Tibial nerve (tissue), 4 donors: ENCODE data around the gene OR10A2. TPM values are rescaled to one million over a fixed set of nuclear protein-coding genes. Genes with fewer than 3 reads are reported as not detected.
"Not testable (repeated sequence)": the region's sequence is repeated elsewhere in the genome, so short reads cannot be mapped to it uniquely, and the experiment has no call there.

Experiments
- DNase-seq, 2 donors: peaks; one replicate each; pipeline ENCODE4 v3.0.0-alpha.2; 2019; ENCODE audit warnings: low spot score in 2 of 2
- H3K27ac ChIP-seq, 4 donors: fragments of 200-600 bp; sonication (generic) in 3 of 4; one replicate each; pipeline ENCODE4 v1.5.1; 2017 to 2019; ENCODE audit warnings: mild to moderate bottlenecking in 1 of 4
- H3K27me3 ChIP-seq, 2 donors: fragments of 200-600 bp; sonication (generic) in 1 of 2; one replicate each; pipeline versions ENCODE4 v1.5.1 to v1.6.0; 2017 to 2019
- H3K36me3 ChIP-seq, 3 donors: fragments of 200-600 bp; sonication (generic); one replicate each; pipeline ENCODE4 v1.5.1; 2018 to 2019
- H3K4me1 ChIP-seq, 4 donors: fragments of 200-600 bp; sonication (generic) in 3 of 4; one replicate each; pipeline ENCODE4 v1.5.1; 2017 to 2019
- H3K4me3 ChIP-seq, 4 donors: fragments of 200-600 bp; sonication (generic) in 3 of 4; one replicate each; pipeline ENCODE4 v1.5.1; 2017 to 2019; ENCODE audit warnings: mild to moderate bottlenecking in 1 of 4, moderate library complexity in 1 of 4
- H3K9me3 ChIP-seq, 4 donors: fragments of 200-600 bp; sonication (generic) in 3 of 4; one replicate each; pipeline ENCODE4 v1.5.1; 2017 to 2019
- CTCF ChIP-seq, 5 experiments: fragments of 200-600 bp in 3 of 5; fragments of 450-650 bp in 2 of 5; sonication (generic) in 3 of 5; IDR thresholded peaks; one replicate each; pipeline ENCODE4 v1.5.1; 2016 to 2019; ENCODE audit warnings: antibody characterized with exemption in 5 of 5, mild to moderate bottlenecking in 3 of 5, moderate library complexity in 2 of 5
- EP300 ChIP-seq, 2 donors: sonication (generic); formaldehyde crosslinking; IDR thresholded peaks; one replicate each; pipeline ENCODE4 v1.6.1; 2017; ENCODE audit warnings: antibody characterized with exemption in 2 of 2, mild to moderate bottlenecking in 1 of 2
- POLR2A ChIP-seq, 2 donors: fragments of 450-650 bp; IDR thresholded peaks; one replicate each; pipeline ENCODE4 v1.6.1; 2017; ENCODE audit warnings: antibody characterized with exemption in 2 of 2, mild to moderate bottlenecking in 2 of 2, moderate library complexity in 2 of 2
- WGBS, 2 donors: methylation state at CpG; one replicate each; pipeline ENCODE4 v1.1.5; 2018; 5-methylcytosine and 5-hydroxymethylcytosine counted together
- total RNA-seq, 4 donors: library from RNA; depleted of rRNA; stranded (reverse); fragments of >200 nt; gene quantifications; one replicate each; pipeline ENCODE4 v1.1.0, GENCODE V29; 2016

The OR10A2 gene
- total RNA-seq, 4 donors from 2014 or later = not detected

GRCh38 chr11:6876325-6876724, 13.5 kb downstream of the OR10A2 start, which contains the start of gene OR10A4:
Gene OR10A4, plus strand, starts transcription at chr11:6876625. Its CDS starts 23 bp downstream, at chr11:6876648.
- Histone ChIP-seq H3K27ac (no peak within 1 kb of the TSS), H3K27me3 (no peaks in the 10 kb centered on the region), H3K4me3 (no peak within 1 kb of the TSS), H3K4me1 (no peaks in the 10 kb centered on the region), H3K9me3 (peaks cover 0 to 9% (median 0%) of the 10 kb centered on the region in 4 donors), H3K36me3 (no peaks in the 10 kb centered on the region)
- no peak for DNase-seq
- TF ChIP-seq POLR2A (IDR thresholded peaks at IDR 0.05) (no peak), EP300 (IDR thresholded peaks at IDR 0.05) (no peak), CTCF (IDR thresholded peaks at IDR 0.05) (no peak)
- WGBS, 2 donors = 88 to 97% methylated on average over 1 of the region's 1 CpG

- no peak for DNase-seq
- H3K9me3 ChIP-seq = peaks cover 0 to 9% (median 0%) of the 10 kb centered on the region in 4 donors
- H3K4me1 ChIP-seq = no peaks in the 10 kb centered on the region
- WGBS, 2 donors = 83 to 90% methylated on average over 3 of the region's 3 CpGs
- no peak overlapping the region for H3K27ac ChIP-seq
- TF ChIP-seq EP300 (IDR thresholded peaks at IDR 0.05) = no peak
- TF ChIP-seq POLR2A (IDR thresholded peaks at IDR 0.05) = no peak
- no peak for TF ChIP-seq CTCF (IDR thresholded peaks at IDR 0.05)
- no peaks in the 10 kb centered on the region for H3K27me3 ChIP-seq
- no peaks in the 10 kb centered on the region for H3K36me3 ChIP-seq
- no peak overlapping the region for H3K4me3 ChIP-seq
Measured at GRCh38 chr11:6876914-6877313, 14.1 kb downstream of the OR10A2 start.

- DNase-seq = no peak
- H3K27ac ChIP-seq = no peak overlapping the region
- H3K9me3 ChIP-seq = no peaks in the 10 kb centered on the region
- H3K4me1 ChIP-seq = no peaks in the 10 kb centered on the region
- H3K36me3 ChIP-seq = no peaks in the 10 kb centered on the region
- no peaks in the 10 kb centered on the region for H3K27me3 ChIP-seq
- TF ChIP-seq EP300 (IDR thresholded peaks at IDR 0.05) = no peak
- no peak overlapping the region for H3K4me3 ChIP-seq
Measured at GRCh38 chr11:6882751-6883150, 19.9 kb downstream of the OR10A2 start.

GRCh38 chr11:6887711-6888110, 24.9 kb downstream of the OR10A2 start:
- H3K27me3 ChIP-seq, H3K4me3 ChIP-seq, H3K9me3 ChIP-seq, H3K27ac ChIP-seq, H3K4me1 ChIP-seq, DNase-seq, H3K36me3 ChIP-seq: not testable (repeated sequence)
- WGBS, 2 donors = 95% methylated on average over 5 of the region's 5 CpGs

- Histone ChIP-seq H3K36me3 (no peaks in the 10 kb centered on the region), H3K4me3 (no peak overlapping the region), H3K9me3 (peaks cover 0 to 3% (median 0%) of the 10 kb centered on the region in 4 donors), H3K27ac (no peak overlapping the region), H3K4me1 (no peaks in the 10 kb centered on the region), H3K27me3 (no peaks in the 10 kb centered on the region)
- WGBS, 2 donors = 85 to 87% methylated on average over 4 of the region's 4 CpGs
- TF ChIP-seq POLR2A (IDR thresholded peaks at IDR 0.05) (no peak), CTCF (IDR thresholded peaks at IDR 0.05) (no peak), EP300 (IDR thresholded peaks at IDR 0.05) (no peak)
- DNase-seq = no peak
Measured at GRCh38 chr11:6888830-6889229, 26.0 kb downstream of the OR10A2 start.

GRCh38 chr11:6889835-6890234, 27.0 kb downstream of the OR10A2 start:
- Histone ChIP-seq H3K4me1 (no peaks in the 10 kb centered on the region), H3K27ac (no peak overlapping the region), H3K36me3 (no peaks in the 10 kb centered on the region), H3K4me3 (no peak overlapping the region), H3K9me3 (peaks cover 0 to 3% (median 0%) of the 10 kb centered on the region in 4 donors), H3K27me3 (no peaks in the 10 kb centered on the region)
- no peak for DNase-seq
- no peak for TF ChIP-seq CTCF (IDR thresholded peaks at IDR 0.05)
- no peak for TF ChIP-seq POLR2A (IDR thresholded peaks at IDR 0.05)
- TF ChIP-seq EP300 (IDR thresholded peaks at IDR 0.05) = no peak
- WGBS, 2 donors = 77 to 90% methylated on average over 1 of the region's 1 CpG
